OCI-LY1 (cell line): ENCODE results near the gene GSC2.

Experiments used
- H2AFZ ChIP-seq: fragments of 200-600 bp; sonication (generic), shearing (Covaris generic); 2 replicates; pipeline ENCODE4 v1.6.0; 2014; ENCODE audit warnings: antibody characterized with exemption, mild to moderate bottlenecking, low read length
- H3F3A ChIP-seq: fragments of 200-600 bp; sonication (generic), shearing (Covaris generic); 2 replicates; pipeline ENCODE4 v1.6.0; 2014; ENCODE audit warnings: mild to moderate bottlenecking, antibody characterized with exemption, low read length, moderate library complexity; ENCODE audit not compliant: insufficient read depth
- H3K27ac ChIP-seq: fragments of 200-600 bp; sonication (generic); 2 replicates; pipeline ENCODE4 v1.5.1; 2014; ENCODE audit warnings: low read length, mixed run types, mild to moderate bottlenecking, low read depth; ENCODE audit not compliant: poor library complexity, severe bottlenecking
- H3K27me3 ChIP-seq: fragments of 200-600 bp; sonication (generic); 2 replicates; pipeline ENCODE4 v1.6.0; 2014; ENCODE audit warnings: antibody characterized with exemption, mild to moderate bottlenecking, low read length, moderate library complexity; ENCODE audit not compliant: insufficient read depth
- H3K36me3 ChIP-seq: fragments of 200-600 bp; sonication (generic); 2 replicates; pipeline ENCODE4 v1.6.1; 2014; ENCODE audit warnings: mild to moderate bottlenecking, antibody characterized with exemption, low read length, moderate library complexity, mixed read lengths; ENCODE audit not compliant: insufficient read depth
- H3K4me1 ChIP-seq: fragments of 200-600 bp; sonication (generic); 2 replicates; pipeline ENCODE4 v1.5.1; 2014; ENCODE audit warnings: mild to moderate bottlenecking, low read length, moderate library complexity; ENCODE audit not compliant: insufficient read depth, severe bottlenecking
- H3K4me2 ChIP-seq: fragments of 200-600 bp; sonication (generic), shearing (Covaris generic); 2 replicates; pipeline ENCODE4 v1.6.1; 2014; ENCODE audit warnings: low read length
- H3K4me3 ChIP-seq: fragments of 200-600 bp; sonication (generic); 2 replicates; pipeline ENCODE4 v1.5.1; 2014; ENCODE audit warnings: low read length, low read depth, mild to moderate bottlenecking, mixed read lengths; ENCODE audit not compliant: poor library complexity, severe bottlenecking
- H3K79me2 ChIP-seq: fragments of 200-600 bp; shearing (Covaris generic); 2 replicates; pipeline ENCODE4 v1.6.1; 2016; ENCODE audit warnings: mixed run types, low read length, mixed read lengths; ENCODE audit not compliant: insufficient read depth
- H3K9ac ChIP-seq: fragments of 200-600 bp; sonication (generic), shearing (Covaris generic); 2 replicates; pipeline ENCODE4 v1.6.1; 2014; ENCODE audit warnings: mild to moderate bottlenecking, low read length, mixed read lengths
- H3K9me2 ChIP-seq: fragments of 200-600 bp; sonication (generic), shearing (Covaris generic); 2 replicates; pipeline ENCODE4 v1.6.1; 2014; ENCODE audit warnings: low read depth, mild to moderate bottlenecking, low read length, mixed read lengths
- H3K9me3 ChIP-seq: fragments of 200-600 bp; shearing (Covaris generic); 2 replicates; pipeline ENCODE4 v1.6.1; 2014; ENCODE audit warnings: low read length, mixed read lengths
- H4K20me1 ChIP-seq: fragments of 200-600 bp; sonication (generic), shearing (Covaris generic); 2 replicates; pipeline ENCODE4 v1.6.0; 2016; ENCODE audit warnings: mild to moderate bottlenecking, low read length; ENCODE audit not compliant: insufficient read depth
- EZH2 ChIP-seq: fragments of 200-600 bp; sonication (generic), shearing (Covaris generic); IDR thresholded peaks from 2 replicates; pipeline ENCODE4 v1.8.0; 2017; ENCODE audit warnings: borderline replicate concordance, mixed run types, mild to moderate bottlenecking, antibody characterized with exemption, low read length, moderate library complexity, mixed read lengths
- TF ChIP-seq, protein P1 (sequence below): fragments of 200-600 bp; sonication (generic), shearing (Covaris generic); IDR thresholded peaks from 2 replicates; pipeline ENCODE4 v1.5.1; 2017; ENCODE audit warnings: mild to moderate bottlenecking, antibody characterized with exemption, low read length, moderate library complexity, mixed read lengths

GSC2 gene

DNA sequence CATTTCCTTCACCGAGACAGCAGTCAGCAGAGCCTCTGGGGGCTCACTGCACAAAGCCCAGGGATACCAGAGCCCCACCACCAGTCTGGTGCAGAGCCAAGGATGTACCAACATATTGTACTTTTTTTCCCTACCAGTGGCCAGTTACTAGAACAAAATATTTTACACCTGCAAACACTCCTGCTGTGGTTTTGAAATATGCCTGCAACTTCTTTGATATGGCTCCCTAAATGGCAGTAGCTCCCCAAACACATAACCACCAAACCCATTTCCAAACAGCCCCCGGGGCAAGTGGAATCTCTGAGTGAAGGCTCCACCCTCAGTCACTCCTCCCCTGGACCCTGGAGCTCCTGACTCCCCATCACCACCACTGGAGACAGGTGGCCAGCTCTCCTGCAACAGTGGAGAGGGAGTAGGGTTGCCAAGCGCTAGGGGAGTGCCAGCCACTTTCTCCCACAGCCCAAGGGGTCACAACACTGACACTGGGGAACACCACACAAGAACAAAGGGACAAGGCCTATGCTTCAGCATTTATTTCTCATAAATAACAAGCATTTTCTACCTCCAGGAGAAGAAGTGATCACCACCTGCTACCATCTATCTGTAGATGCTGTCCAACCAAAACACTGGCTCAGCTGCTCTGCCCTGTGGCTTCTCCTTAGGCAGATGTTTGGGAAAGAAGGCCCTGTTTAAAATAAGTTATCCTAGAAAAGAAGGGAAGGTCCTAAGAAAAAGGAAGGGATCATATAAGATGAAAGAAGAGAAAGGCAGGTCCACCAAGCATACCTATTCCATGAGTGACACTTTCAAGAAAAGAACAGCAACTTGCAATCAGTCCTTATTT lies 43.0 kb downstream of the GSC2 start:
- Histone ChIP-seq H3K79me2 (peaks cover 68% of the 10 kb centered on the region), H3K36me3 (no peaks in the 10 kb centered on the region), H3K4me1 (peaks cover 22% of the 10 kb centered on the region), H2AFZ (no peak overlapping the region), H3K9me2 (no peaks in the 10 kb centered on the region), H3K4me3 (no peak overlapping the region), H3K27ac (no peak overlapping the region), H3K9ac (no peak overlapping the region), H3K27me3 (no peaks in the 10 kb centered on the region), H3K9me3 (no peaks in the 10 kb centered on the region), H3K4me2 (no peak overlapping the region), H4K20me1 (no peaks in the 10 kb centered on the region), H3F3A (no peaks in the 10 kb centered on the region)
- TF ChIP-seq EZH2, result no peak
- TF ChIP-seq, protein P1, sequence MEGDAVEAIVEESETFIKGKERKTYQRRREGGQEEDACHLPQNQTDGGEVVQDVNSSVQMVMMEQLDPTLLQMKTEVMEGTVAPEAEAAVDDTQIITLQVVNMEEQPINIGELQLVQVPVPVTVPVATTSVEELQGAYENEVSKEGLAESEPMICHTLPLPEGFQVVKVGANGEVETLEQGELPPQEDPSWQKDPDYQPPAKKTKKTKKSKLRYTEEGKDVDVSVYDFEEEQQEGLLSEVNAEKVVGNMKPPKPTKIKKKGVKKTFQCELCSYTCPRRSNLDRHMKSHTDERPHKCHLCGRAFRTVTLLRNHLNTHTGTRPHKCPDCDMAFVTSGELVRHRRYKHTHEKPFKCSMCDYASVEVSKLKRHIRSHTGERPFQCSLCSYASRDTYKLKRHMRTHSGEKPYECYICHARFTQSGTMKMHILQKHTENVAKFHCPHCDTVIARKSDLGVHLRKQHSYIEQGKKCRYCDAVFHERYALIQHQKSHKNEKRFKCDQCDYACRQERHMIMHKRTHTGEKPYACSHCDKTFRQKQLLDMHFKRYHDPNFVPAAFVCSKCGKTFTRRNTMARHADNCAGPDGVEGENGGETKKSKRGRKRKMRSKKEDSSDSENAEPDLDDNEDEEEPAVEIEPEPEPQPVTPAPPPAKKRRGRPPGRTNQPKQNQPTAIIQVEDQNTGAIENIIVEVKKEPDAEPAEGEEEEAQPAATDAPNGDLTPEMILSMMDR, result no peak

GRCh38 chr22:19105867-19106802 lies 44.0 kb downstream of the GSC2 start:
- Histone ChIP-seq H3K4me2 (no peak overlapping the region), H4K20me1 (no peaks in the 10 kb centered on the region)

GRCh38 chr22:19105456-19105855 lies 44.6 kb downstream of the GSC2 start:
- no peak overlapping the region for H3K4me2 ChIP-seq

More at GRCh38 chr22:19105867-19106802, 44.0 kb downstream of the GSC2 start:
- Histone ChIP-seq H3K9me2 (no peaks in the 10 kb centered on the region), H3K27me3 (no peaks in the 10 kb centered on the region), H3K9ac (no peak overlapping the region), H3K27ac (no peak overlapping the region), H3K36me3 (peaks cover 4% of the 10 kb centered on the region; the same call in 1 of the 2 replicates), H3K4me3 (no peak overlapping the region), H3K79me2 (peaks cover 69% of the 10 kb centered on the region), H3F3A (no peaks in the 10 kb centered on the region), H3K9me3 (no peaks in the 10 kb centered on the region), H2AFZ (no peak overlapping the region), H3K4me1 (peaks cover 21% of the 10 kb centered on the region)
- TF ChIP-seq, protein P1, result peak; percentile 72
- TF ChIP-seq EZH2, result no peak

More at GRCh38 chr22:19105456-19105855, 44.6 kb downstream of the GSC2 start:
- H3K9me2 ChIP-seq, result no peaks in the 10 kb centered on the region
- H3K9ac ChIP-seq, result no peak overlapping the region
- H3K36me3 ChIP-seq, result peaks cover 7% of the 10 kb centered on the region; the same call in 1 of the 2 replicates
- TF ChIP-seq EZH2, result no peak
- TF ChIP-seq, protein P1, result no peak
- no peak overlapping the region for H3K4me3 ChIP-seq
- no peaks in the 10 kb centered on the region for H3F3A ChIP-seq
- no peak overlapping the region for H2AFZ ChIP-seq
- peaks cover 74% of the 10 kb centered on the region for H3K79me2 ChIP-seq
- H3K9me3 ChIP-seq, result no peaks in the 10 kb centered on the region
- no peaks in the 10 kb centered on the region for H3K27me3 ChIP-seq
- H3K4me1 ChIP-seq, result peaks cover 15% of the 10 kb centered on the region
- no peak overlapping the region for H3K27ac ChIP-seq
- H4K20me1 ChIP-seq, result no peaks in the 10 kb centered on the region
